Loucy (cell line): ENCODE data around the gene RPAP2.

ENCODE experiments used
- CTCF ChIP-seq: fragments of 200-600 bp; sonication (generic); conservative IDR thresholded peaks from 2 replicates; pipeline ENCODE4 v1.5.1; 2014; ENCODE audit warnings: mild to moderate bottlenecking, antibody characterized with exemption, low read length
- EZH2phosphoT487 ChIP-seq: fragments of 200-600 bp; IDR thresholded peaks from 2 replicates; pipeline ENCODE4 v1.6.1; 2018; ENCODE audit warnings: antibody characterized with exemption, mild to moderate bottlenecking, moderate library complexity, borderline replicate concordance

- no peak for TF ChIP-seq CTCF
- no peak for TF ChIP-seq EZH2phosphoT487
Measured at GRCh38 chr1:92354259-92354658, 55.4 kb downstream of the RPAP2 start.
